GM23338 (cell line): ENCODE measurements around the gene GPR141. TPM values are rescaled to one million over a fixed set of nuclear protein-coding genes. Genes with fewer than 3 reads are reported as not detected.

Source experiments
- ATAC-seq: fragments of 200-7000 bp; cut with Tn5 transposase; 3 replicates; pipeline ENCODE4 v1.9.1; 2020
- DNase-seq: peaks from one replicate; pipeline ENCODE4 v3.0.0-alpha.2; 2015; ENCODE audit warnings: low spot score
- H2AFZ ChIP-seq: fragments of 200-600 bp; sonication (generic); 2 replicates; pipeline ENCODE4 v1.8.0; 2016; ENCODE audit warnings: antibody characterized with exemption, mild to moderate bottlenecking, moderate library complexity
- H3F3A ChIP-seq: fragments of 200-600 bp; sonication (generic); replicated peaks from 2 replicates; pipeline ENCODE4 v1.8.0; 2017; ENCODE audit warnings: antibody characterized with exemption, mixed run types, low read depth
- H3K27ac ChIP-seq: fragments of 200-600 bp; sonication (generic); 2 replicates; pipeline ENCODE4 v1.6.1; 2016; ENCODE audit warnings: low read depth
- H3K27me3 ChIP-seq: fragments of 200-600 bp; sonication (generic); 2 replicates; pipeline ENCODE4 v1.8.0; 2016; ENCODE audit warnings: mild to moderate bottlenecking, mixed run types, moderate library complexity; ENCODE audit not compliant: insufficient read depth
- H3K36me3 ChIP-seq: fragments of 200-600 bp; sonication (generic); 2 replicates; pipeline ENCODE4 v1.8.0; 2016; ENCODE audit warnings: mild to moderate bottlenecking; ENCODE audit not compliant: insufficient read depth
- H3K4me1 ChIP-seq: fragments of 200-600 bp; sonication (generic); 2 replicates; pipeline ENCODE4 v1.8.0; 2016; ENCODE audit warnings: mild to moderate bottlenecking, moderate library complexity; ENCODE audit not compliant: insufficient read depth
- H3K4me2 ChIP-seq: fragments of 200-600 bp; sonication (generic); 2 replicates; pipeline ENCODE4 v1.7.1; 2017; ENCODE audit warnings: mixed run types
- H3K4me3 ChIP-seq: fragments of 200-600 bp; sonication (generic); 2 replicates; pipeline ENCODE4 v1.6.1; 2016; ENCODE audit warnings: mixed run types
- H3K79me2 ChIP-seq: fragments of 200-600 bp; sonication (generic); replicated peaks from 2 replicates; pipeline ENCODE4 v1.8.0; 2017; ENCODE audit warnings: mild to moderate bottlenecking; ENCODE audit not compliant: insufficient read depth
- H3K9me2 ChIP-seq: fragments of 200-600 bp; sonication (generic); 2 replicates; pipeline ENCODE4 v1.8.0; 2017; ENCODE audit not compliant: insufficient read depth
- H4K20me1 ChIP-seq: fragments of 200-600 bp; sonication (generic); replicated peaks from 2 replicates; pipeline ENCODE4 v1.8.0; 2017; ENCODE audit warnings: mild to moderate bottlenecking; ENCODE audit not compliant: insufficient read depth
- H3K27ac Mint-ChIP-seq: 2 replicates; pipeline ENCODE4 v1.8.0; 2020; ENCODE audit warnings: inconsistent platforms, mild to moderate bottlenecking, moderate library complexity, mixed read lengths
- H3K27me3 Mint-ChIP-seq: 3 replicates; pipeline ENCODE4 v1.8.0; 2022; ENCODE audit warnings: low read depth, mild to moderate bottlenecking, moderate library complexity, mixed read lengths, inconsistent platforms; ENCODE audit not compliant: insufficient read depth, poor library complexity
- H3K36me3 Mint-ChIP-seq: 3 replicates; pipeline ENCODE4 v1.8.0; 2021; ENCODE audit warnings: low read depth, mild to moderate bottlenecking, inconsistent platforms, moderate library complexity, mixed read lengths
- H3K4me1 Mint-ChIP-seq: 3 replicates; pipeline ENCODE4 v1.8.0; 2020; ENCODE audit warnings: mild to moderate bottlenecking, inconsistent platforms, mixed read lengths
- H3K4me3 Mint-ChIP-seq: 3 replicates; pipeline ENCODE4 v1.8.0; 2021; ENCODE audit warnings: moderate library complexity, mild to moderate bottlenecking, inconsistent platforms, mixed read lengths
- H3K9me3 Mint-ChIP-seq: 3 replicates; pipeline ENCODE4 v1.8.0; 2020; ENCODE audit warnings: moderate library complexity, mild to moderate bottlenecking, inconsistent platforms, mixed read lengths
- EZH2phosphoT487 ChIP-seq: fragments of 200-600 bp; sonication (generic); IDR thresholded peaks from one replicate; pipeline ENCODE4 v1.8.1; 2018; ENCODE audit warnings: antibody characterized with exemption; ENCODE audit not compliant: unreplicated experiment
- JUNB ChIP-seq: IDR thresholded peaks from one replicate; pipeline ENCODE4 v1.6.1; 2016; ENCODE audit warnings: antibody characterized with exemption; ENCODE audit not compliant: unreplicated experiment
- STAT1 ChIP-seq: IDR thresholded peaks from one replicate; pipeline ENCODE4 v1.6.1; 2016; ENCODE audit warnings: antibody characterized with exemption; ENCODE audit not compliant: unreplicated experiment
- polyA plus RNA-seq: library from polyadenylated mRNA; unstranded; fragments of >200 nt; fragmentation: Nextera tagmentation; extraction: Ambion mirVana; gene quantifications from 2 replicates; pipeline ENCODE4 v1.2.1, GENCODE V29; 2016
- total RNA-seq: library from RNA; depleted of rRNA; stranded (reverse); fragments of >200 nt; shearing (Covaris generic); gene quantifications from 2 replicates; pipeline ENCODE4 v1.2.3, GENCODE V29; 2014
- TF ChIP-seq, protein P1 (sequence below): IDR thresholded peaks from one replicate; pipeline ENCODE4 v1.6.1; 2018; ENCODE audit warnings: antibody characterized with exemption; ENCODE audit not compliant: unreplicated experiment
- TF ChIP-seq, protein P2 (sequence below): fragments of 250-450 bp; sonication (Bioruptor Pico); IDR thresholded peaks from 2 replicates; pipeline ENCODE4 v1.5.0; 2020; ENCODE audit warnings: mild to moderate bottlenecking, moderate library complexity
- TF ChIP-seq, protein P3 (sequence below): IDR thresholded peaks from 2 replicates; pipeline ENCODE4 v1.6.1; 2016; ENCODE audit warnings: antibody characterized with exemption

The GPR141 gene
- total and polyA plus RNA-seq, 2 experiments from 2014 or later: 0.80 TPM; not detected in 1

DNA sequence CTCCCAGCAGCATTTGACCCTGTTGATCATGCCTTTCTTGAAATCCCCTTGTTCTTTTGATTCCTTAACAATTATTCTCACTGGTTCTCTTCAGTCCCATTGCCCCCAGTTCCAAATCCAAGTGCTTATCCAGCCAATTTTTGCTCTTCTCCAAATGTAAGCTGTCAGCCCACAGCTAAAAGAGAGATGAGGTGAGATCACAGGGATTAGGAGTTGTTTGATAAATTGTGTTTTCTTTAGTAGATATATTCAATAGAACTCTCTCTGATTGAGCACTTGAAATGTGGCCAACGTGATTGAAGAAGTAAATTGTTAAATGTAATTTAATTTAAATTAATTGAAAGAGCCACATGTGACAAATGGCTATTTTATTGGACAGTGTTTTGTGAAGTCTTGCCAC, 88.2 kb downstream of the GPR141 start:
- H3K79me2 ChIP-seq: no peaks in the 10 kb centered on the region
- H3F3A ChIP-seq: no peaks in the 10 kb centered on the region
- 0 out of 2 replicates have a peak, but pooled peaks cover 4% of the 10 kb centered on the region for H3K9me2 ChIP-seq
- no peak overlapping the region for H3K27ac ChIP-seq
- Mint-ChIP-seq H3K27ac (no peak overlapping the region), H3K27me3 (peaks cover 1% of the 10 kb centered on the region), H3K4me3 (no peak overlapping the region), H3K9me3 (peaks cover 30% of the 10 kb centered on the region), H3K4me1 (no peaks in the 10 kb centered on the region), H3K36me3 (peaks cover 16% of the 10 kb centered on the region)
- TF ChIP-seq, protein P1, sequence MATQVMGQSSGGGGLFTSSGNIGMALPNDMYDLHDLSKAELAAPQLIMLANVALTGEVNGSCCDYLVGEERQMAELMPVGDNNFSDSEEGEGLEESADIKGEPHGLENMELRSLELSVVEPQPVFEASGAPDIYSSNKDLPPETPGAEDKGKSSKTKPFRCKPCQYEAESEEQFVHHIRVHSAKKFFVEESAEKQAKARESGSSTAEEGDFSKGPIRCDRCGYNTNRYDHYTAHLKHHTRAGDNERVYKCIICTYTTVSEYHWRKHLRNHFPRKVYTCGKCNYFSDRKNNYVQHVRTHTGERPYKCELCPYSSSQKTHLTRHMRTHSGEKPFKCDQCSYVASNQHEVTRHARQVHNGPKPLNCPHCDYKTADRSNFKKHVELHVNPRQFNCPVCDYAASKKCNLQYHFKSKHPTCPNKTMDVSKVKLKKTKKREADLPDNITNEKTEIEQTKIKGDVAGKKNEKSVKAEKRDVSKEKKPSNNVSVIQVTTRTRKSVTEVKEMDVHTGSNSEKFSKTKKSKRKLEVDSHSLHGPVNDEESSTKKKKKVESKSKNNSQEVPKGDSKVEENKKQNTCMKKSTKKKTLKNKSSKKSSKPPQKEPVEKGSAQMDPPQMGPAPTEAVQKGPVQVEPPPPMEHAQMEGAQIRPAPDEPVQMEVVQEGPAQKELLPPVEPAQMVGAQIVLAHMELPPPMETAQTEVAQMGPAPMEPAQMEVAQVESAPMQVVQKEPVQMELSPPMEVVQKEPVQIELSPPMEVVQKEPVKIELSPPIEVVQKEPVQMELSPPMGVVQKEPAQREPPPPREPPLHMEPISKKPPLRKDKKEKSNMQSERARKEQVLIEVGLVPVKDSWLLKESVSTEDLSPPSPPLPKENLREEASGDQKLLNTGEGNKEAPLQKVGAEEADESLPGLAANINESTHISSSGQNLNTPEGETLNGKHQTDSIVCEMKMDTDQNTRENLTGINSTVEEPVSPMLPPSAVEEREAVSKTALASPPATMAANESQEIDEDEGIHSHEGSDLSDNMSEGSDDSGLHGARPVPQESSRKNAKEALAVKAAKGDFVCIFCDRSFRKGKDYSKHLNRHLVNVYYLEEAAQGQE: no peak
- TF ChIP-seq STAT1 (no peak), EZH2phosphoT487 (no peak), JUNB (no peak)
- TF ChIP-seq, protein P2, sequence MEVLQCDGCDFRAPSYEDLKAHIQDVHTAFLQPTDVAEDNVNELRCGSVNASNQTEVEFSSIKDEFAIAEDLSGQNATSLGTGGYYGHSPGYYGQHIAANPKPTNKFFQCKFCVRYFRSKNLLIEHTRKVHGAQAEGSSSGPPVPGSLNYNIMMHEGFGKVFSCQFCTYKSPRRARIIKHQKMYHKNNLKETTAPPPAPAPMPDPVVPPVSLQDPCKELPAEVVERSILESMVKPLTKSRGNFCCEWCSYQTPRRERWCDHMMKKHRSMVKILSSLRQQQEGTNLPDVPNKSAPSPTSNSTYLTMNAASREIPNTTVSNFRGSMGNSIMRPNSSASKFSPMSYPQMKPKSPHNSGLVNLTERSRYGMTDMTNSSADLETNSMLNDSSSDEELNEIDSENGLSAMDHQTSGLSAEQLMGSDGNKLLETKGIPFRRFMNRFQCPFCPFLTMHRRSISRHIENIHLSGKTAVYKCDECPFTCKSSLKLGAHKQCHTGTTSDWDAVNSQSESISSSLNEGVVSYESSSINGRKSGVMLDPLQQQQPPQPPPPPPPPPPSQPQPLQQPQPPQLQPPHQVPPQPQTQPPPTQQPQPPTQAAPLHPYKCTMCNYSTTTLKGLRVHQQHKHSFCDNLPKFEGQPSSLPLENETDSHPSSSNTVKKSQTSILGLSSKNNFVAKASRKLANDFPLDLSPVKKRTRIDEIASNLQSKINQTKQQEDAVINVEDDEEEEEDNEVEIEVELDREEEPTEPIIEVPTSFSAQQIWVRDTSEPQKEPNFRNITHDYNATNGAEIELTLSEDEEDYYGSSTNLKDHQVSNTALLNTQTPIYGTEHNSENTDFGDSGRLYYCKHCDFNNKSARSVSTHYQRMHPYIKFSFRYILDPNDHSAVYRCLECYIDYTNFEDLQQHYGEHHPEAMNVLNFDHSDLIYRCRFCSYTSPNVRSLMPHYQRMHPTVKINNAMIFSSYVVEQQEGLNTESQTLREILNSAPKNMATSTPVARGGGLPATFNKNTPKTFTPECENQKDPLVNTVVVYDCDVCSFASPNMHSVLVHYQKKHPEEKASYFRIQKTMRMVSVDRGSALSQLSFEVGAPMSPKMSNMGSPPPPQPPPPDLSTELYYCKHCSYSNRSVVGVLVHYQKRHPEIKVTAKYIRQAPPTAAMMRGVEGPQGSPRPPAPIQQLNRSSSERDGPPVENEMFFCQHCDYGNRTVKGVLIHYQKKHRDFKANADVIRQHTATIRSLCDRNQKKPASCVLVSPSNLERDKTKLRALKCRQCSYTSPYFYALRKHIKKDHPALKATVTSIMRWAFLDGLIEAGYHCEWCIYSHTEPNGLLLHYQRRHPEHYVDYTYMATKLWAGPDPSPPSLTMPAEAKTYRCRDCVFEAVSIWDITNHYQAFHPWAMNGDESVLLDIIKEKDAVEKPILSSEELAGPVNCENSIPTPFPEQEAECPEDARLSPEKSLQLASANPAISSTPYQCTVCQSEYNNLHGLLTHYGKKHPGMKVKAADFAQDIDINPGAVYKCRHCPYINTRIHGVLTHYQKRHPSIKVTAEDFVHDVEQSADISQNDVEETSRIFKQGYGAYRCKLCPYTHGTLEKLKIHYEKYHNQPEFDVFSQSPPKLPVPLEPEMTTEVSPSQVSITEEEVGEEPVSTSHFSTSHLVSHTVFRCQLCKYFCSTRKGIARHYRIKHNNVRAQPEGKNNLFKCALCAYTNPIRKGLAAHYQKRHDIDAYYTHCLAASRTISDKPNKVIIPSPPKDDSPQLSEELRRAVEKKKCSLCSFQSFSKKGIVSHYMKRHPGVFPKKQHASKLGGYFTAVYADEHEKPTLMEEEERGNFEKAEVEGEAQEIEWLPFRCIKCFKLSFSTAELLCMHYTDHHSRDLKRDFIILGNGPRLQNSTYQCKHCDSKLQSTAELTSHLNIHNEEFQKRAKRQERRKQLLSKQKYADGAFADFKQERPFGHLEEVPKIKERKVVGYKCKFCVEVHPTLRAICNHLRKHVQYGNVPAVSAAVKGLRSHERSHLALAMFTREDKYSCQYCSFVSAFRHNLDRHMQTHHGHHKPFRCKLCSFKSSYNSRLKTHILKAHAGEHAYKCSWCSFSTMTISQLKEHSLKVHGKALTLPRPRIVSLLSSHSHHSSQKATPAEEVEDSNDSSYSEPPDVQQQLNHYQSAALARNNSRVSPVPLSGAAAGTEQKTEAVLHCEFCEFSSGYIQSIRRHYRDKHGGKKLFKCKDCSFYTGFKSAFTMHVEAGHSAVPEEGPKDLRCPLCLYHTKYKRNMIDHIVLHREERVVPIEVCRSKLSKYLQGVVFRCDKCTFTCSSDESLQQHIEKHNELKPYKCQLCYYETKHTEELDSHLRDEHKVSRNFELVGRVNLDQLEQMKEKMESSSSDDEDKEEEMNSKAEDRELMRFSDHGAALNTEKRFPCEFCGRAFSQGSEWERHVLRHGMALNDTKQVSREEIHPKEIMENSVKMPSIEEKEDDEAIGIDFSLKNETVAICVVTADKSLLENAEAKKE (CRISPR knock-in tag): no peak
- TF ChIP-seq, protein P3, sequence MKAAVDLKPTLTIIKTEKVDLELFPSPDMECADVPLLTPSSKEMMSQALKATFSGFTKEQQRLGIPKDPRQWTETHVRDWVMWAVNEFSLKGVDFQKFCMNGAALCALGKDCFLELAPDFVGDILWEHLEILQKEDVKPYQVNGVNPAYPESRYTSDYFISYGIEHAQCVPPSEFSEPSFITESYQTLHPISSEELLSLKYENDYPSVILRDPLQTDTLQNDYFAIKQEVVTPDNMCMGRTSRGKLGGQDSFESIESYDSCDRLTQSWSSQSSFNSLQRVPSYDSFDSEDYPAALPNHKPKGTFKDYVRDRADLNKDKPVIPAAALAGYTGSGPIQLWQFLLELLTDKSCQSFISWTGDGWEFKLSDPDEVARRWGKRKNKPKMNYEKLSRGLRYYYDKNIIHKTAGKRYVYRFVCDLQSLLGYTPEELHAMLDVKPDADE: no peak
- H3K27me3 ChIP-seq: no peaks in the 10 kb centered on the region
- no peaks in the 10 kb centered on the region for H3K4me1 ChIP-seq
- no peak overlapping the region for H3K4me3 ChIP-seq
- H3K4me2 ChIP-seq: no peak overlapping the region
- H3K36me3 ChIP-seq: peaks cover 2% of the 10 kb centered on the region; the same call in 1 of the 2 replicates
- DNase-seq: no peak
- no peaks in the 10 kb centered on the region for H4K20me1 ChIP-seq
- no peak overlapping the region for H2AFZ ChIP-seq
- ATAC-seq: no peak
